ENCODE results near the gene MCM3.

DNA sequence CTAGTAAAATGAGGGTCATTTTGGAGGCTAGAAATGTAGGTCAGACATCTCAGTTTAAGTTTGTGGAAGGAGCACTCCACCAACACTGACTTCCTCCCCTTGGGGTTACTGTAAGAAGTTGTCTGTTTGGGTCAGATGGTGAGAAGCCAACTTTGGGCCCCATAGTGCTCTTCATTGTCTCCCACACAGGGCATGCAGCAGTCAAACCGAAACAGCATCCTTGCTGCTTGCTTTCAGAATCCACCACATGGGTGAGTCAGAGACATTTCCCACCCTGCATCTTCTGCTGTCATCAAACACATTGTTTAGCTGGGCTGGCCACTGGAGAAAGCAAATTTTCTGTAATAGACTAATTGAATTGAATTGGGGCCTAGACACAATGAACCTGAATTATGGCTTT is 57.0 kb downstream of the MCM3 start:
- TF ChIP-seq, protein P1, sequence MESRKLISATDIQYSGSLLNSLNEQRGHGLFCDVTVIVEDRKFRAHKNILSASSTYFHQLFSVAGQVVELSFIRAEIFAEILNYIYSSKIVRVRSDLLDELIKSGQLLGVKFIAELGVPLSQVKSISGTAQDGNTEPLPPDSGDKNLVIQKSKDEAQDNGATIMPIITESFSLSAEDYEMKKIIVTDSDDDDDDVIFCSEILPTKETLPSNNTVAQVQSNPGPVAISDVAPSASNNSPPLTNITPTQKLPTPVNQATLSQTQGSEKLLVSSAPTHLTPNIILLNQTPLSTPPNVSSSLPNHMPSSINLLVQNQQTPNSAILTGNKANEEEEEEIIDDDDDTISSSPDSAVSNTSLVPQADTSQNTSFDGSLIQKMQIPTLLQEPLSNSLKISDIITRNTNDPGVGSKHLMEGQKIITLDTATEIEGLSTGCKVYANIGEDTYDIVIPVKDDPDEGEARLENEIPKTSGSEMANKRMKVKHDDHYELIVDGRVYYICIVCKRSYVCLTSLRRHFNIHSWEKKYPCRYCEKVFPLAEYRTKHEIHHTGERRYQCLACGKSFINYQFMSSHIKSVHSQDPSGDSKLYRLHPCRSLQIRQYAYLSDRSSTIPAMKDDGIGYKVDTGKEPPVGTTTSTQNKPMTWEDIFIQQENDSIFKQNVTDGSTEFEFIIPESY (IDR thresholded peaks at IDR 0.05): no peak
- TF ChIP-seq, protein P2, sequence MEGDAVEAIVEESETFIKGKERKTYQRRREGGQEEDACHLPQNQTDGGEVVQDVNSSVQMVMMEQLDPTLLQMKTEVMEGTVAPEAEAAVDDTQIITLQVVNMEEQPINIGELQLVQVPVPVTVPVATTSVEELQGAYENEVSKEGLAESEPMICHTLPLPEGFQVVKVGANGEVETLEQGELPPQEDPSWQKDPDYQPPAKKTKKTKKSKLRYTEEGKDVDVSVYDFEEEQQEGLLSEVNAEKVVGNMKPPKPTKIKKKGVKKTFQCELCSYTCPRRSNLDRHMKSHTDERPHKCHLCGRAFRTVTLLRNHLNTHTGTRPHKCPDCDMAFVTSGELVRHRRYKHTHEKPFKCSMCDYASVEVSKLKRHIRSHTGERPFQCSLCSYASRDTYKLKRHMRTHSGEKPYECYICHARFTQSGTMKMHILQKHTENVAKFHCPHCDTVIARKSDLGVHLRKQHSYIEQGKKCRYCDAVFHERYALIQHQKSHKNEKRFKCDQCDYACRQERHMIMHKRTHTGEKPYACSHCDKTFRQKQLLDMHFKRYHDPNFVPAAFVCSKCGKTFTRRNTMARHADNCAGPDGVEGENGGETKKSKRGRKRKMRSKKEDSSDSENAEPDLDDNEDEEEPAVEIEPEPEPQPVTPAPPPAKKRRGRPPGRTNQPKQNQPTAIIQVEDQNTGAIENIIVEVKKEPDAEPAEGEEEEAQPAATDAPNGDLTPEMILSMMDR (IDR thresholded peaks at IDR 0.05; ENCODE audit: low read depth, low read length, missing input control): no peak
- TF ChIP-seq TAF1 (conservative IDR thresholded peaks at IDR 0.05): no peak
- no peak for TF ChIP-seq HNF4G (IDR thresholded peaks at IDR 0.05)
- no peak for TF ChIP-seq FOXA1 (IDR thresholded peaks at IDR 0.05)
- no peak for TF ChIP-seq EGR1 (IDR thresholded peaks at IDR 0.05; ENCODE audit: low read depth in 2 of 2)
- TF ChIP-seq FOXA2 (IDR thresholded peaks at IDR 0.05): no peak
- no peak for TF ChIP-seq NR2F2 (IDR thresholded peaks at IDR 0.05)
- TF ChIP-seq, protein P3, sequence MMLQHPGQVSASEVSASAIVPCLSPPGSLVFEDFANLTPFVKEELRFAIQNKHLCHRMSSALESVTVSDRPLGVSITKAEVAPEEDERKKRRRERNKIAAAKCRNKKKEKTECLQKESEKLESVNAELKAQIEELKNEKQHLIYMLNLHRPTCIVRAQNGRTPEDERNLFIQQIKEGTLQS (IDR thresholded peaks at IDR 0.05): no peak
- TF ChIP-seq JUND (IDR thresholded peaks at IDR 0.05): no peak
- TF ChIP-seq YY1 (IDR thresholded peaks at IDR 0.05): no peak

Data from liver (tissue), 3 donors.